Tibial artery (tissue), 4 donors: Measurements from ENCODE around the gene DMBT1.

Source experiments
- DNase-seq, 2 donors: peaks; one replicate each; pipeline ENCODE4 v3.0.0-alpha.2; 2019
- H3K27ac ChIP-seq, 2 donors: fragments of 200-600 bp; sonication (generic) in 1 of 2; 1 replicate in 1 of 2; 2 replicates in 1 of 2; pipeline ENCODE4 v1.5.1; 2018 to 2019; ENCODE audit warnings: mild to moderate bottlenecking in 1 of 2
- H3K27me3 ChIP-seq, 2 donors: fragments of 200-600 bp; sonication (generic) in 1 of 2; one replicate each; pipeline versions ENCODE4 v1.5.1 to v1.6.0; 2016 to 2019
- H3K36me3 ChIP-seq, 3 donors: fragments of 200-600 bp; sonication (generic) in 2 of 3; one replicate each; pipeline ENCODE4 v1.5.1; 2016 to 2019; ENCODE audit warnings: mild to moderate bottlenecking in 2 of 3
- H3K4me1 ChIP-seq, 4 donors: fragments of 200-600 bp; sonication (generic) in 2 of 4; 1 replicate in 3 of 4; 2 replicates in 1 of 4; pipeline ENCODE4 v1.5.1; 2016 to 2019
- H3K4me3 ChIP-seq, 2 donors: fragments of 200-600 bp; sonication (generic) in 1 of 2; 1 replicate in 1 of 2; 2 replicates in 1 of 2; pipeline ENCODE4 v1.5.1; 2018 to 2019; ENCODE audit warnings: mild to moderate bottlenecking in 2 of 2
- H3K9me3 ChIP-seq, 3 donors: fragments of 200-600 bp; sonication (generic) in 1 of 3; one replicate each; pipeline ENCODE4 v1.5.1; 2016 to 2019
- intact Hi-C: fragments of 100-400 bp; cut with DNase I; formaldehyde crosslinking; loops from one replicate; pipeline ENCODE4 v1.15.0; 2023; ENCODE audit warnings: low total_unique reads
- TF ChIP-seq, protein P1 (sequence below), 2 experiments: fragments of 200-600 bp in 1 of 2; fragments of 450-650 bp in 1 of 2; IDR thresholded peaks; one replicate each; pipeline ENCODE4 v1.5.1; 2017 to 2019; ENCODE audit warnings: antibody characterized with exemption in 2 of 2, mild to moderate bottlenecking in 1 of 2, moderate library complexity in 1 of 2

The DMBT1 gene

DNA sequence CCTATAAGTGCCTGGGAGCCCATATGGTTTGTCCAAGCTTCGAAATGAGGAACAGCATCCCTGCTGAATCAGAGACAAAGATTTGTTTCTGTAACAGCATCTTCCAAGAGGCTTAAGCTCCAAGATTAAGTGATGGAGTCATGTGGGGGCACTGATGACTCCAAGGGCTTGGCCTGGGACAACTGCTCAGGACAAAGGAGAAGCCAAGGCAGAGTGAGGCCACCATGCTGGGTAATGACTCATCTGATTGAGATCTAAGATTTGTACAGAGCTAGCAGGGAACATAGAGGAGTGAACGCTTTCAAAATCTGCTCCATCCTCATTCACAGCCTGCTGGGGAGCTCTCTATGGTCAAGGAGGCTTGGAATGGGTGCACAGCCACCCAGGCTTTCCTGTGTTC is 89.8 kb downstream of the DMBT1 start:
- Histone ChIP-seq H3K9me3 (no peaks in the 10 kb centered on the region), H3K4me1 (no peaks in the 10 kb centered on the region), H3K27me3 (peaks cover 0 to 37% of the 10 kb centered on the region in 2 donors), H3K4me3 (no peak overlapping the region), H3K27ac (no peak overlapping the region), H3K36me3 (no peaks in the 10 kb centered on the region)
- intact Hi-C loops, result no loop called here
- TF ChIP-seq, protein P1, sequence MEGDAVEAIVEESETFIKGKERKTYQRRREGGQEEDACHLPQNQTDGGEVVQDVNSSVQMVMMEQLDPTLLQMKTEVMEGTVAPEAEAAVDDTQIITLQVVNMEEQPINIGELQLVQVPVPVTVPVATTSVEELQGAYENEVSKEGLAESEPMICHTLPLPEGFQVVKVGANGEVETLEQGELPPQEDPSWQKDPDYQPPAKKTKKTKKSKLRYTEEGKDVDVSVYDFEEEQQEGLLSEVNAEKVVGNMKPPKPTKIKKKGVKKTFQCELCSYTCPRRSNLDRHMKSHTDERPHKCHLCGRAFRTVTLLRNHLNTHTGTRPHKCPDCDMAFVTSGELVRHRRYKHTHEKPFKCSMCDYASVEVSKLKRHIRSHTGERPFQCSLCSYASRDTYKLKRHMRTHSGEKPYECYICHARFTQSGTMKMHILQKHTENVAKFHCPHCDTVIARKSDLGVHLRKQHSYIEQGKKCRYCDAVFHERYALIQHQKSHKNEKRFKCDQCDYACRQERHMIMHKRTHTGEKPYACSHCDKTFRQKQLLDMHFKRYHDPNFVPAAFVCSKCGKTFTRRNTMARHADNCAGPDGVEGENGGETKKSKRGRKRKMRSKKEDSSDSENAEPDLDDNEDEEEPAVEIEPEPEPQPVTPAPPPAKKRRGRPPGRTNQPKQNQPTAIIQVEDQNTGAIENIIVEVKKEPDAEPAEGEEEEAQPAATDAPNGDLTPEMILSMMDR (IDR thresholded peaks at IDR 0.05), result no peak
- DNase-seq, result peak in 1 of 2 donors; percentile 27

DNA sequence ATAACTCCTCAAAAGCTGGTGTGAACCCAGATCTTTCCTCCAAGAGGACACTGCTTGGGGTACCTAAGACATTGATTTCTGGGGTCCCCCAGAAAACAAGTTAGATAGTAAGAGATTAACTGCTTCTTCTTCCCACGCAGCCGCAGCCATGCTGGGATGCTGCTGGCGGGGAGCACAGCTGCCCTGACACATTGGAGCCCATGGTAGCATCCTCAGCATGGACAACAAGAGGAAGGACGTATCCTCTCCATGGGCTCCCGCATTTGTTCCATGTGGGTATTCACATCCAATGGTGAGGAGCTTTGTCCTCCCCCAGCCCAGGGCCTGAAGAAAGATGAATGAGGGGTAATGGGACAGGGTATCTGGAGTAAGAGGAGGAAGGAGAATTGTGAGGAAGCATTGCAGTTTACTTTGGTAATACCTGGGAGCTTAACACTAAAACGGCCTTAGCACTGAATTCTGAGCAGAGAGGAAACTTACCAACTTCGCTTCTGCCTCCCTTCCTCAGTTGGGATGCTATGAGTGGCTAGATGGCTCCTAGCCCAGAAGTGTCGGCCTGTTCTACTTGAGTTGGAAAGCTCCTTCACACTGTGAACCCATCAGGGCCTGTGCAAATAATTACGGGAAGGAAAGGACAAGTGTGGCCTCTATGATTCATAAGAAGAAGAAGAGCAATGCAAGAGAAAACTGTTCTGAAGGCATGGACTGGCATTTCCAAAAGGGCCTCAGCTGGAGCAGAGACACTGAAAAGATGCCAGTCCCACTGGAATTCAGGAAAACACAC is 95.2 kb downstream of the DMBT1 start:
- DNase-seq, result peak in 1 of 2 donors; percentile 51
- Histone ChIP-seq H3K27ac (peak overlapping the region in 1 of 2 donors; percentile 10), H3K4me1 (peaks cover 0 to 20% (median 6%) of the 10 kb centered on the region in 4 donors), H3K4me3 (no peak overlapping the region), H3K27me3 (peaks cover 0 to 7% of the 10 kb centered on the region in 2 donors), H3K36me3 (no peaks in the 10 kb centered on the region), H3K9me3 (no peaks in the 10 kb centered on the region)
- intact Hi-C loops, result no loop called here
- TF ChIP-seq, protein P1 (IDR thresholded peaks at IDR 0.05), result no peak

DNA sequence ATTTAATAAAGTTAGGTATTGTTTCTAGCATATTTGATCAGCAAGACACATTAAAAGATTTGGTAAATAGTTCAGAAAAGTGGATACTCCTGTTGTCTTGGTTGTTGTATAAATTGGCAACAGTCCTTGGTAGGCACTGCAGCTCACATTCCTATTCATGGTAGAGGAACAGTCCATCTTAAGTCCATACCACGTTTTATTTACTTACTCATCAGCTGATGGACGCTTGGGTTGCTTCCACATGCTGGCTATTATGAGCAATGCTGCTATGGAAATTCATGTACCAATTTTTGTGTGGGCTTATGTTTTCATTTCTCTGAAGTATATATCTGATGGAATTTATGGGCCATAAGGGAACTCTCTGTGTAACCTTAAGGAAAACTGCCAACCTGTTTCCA is 95.8 kb downstream of the DMBT1 start:
- intact Hi-C loops, result no loop called here
- H3K27me3 ChIP-seq, result peaks cover 0 to 4% of the 10 kb centered on the region in 2 donors
- H3K27ac ChIP-seq, result peak overlapping the region in 1 of 2 donors; percentile 10
- no peaks in the 10 kb centered on the region for H3K9me3 ChIP-seq
- no peak overlapping the region for H3K4me3 ChIP-seq
- H3K4me1 ChIP-seq, result peaks cover 0 to 20% (median 6%) of the 10 kb centered on the region in 4 donors
- TF ChIP-seq, protein P1 (IDR thresholded peaks at IDR 0.05), result no peak
- no peaks in the 10 kb centered on the region for H3K36me3 ChIP-seq
- DNase-seq, result no peak

DNA sequence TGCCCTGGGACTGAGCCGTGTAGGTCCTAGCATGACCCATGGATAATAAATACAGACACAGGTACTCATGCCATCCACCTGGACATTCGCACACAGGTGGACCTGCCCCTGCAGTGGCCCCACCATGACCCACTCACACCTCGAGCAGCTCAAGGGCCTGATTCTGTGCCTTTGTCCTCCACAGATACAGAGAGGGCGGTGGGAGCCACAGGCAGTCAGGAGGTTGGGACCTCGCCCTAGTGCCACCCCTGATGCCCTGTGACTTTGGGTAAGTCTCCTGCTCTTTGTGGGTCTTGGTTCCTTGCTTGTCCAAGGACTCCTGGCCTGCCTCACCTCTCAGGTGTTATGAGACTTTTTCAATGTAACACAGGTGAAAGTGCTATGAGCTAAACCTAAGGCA is 96.2 kb downstream of the DMBT1 start:
- Histone ChIP-seq H3K36me3 (no peaks in the 10 kb centered on the region), H3K27ac (peak overlapping the region in 1 of 2 donors; percentile 10), H3K4me1 (peaks cover 0 to 20% (median 6%) of the 10 kb centered on the region in 4 donors), H3K4me3 (no peak overlapping the region), H3K27me3 (peaks cover 0 to 4% of the 10 kb centered on the region in 2 donors), H3K9me3 (no peaks in the 10 kb centered on the region)
- TF ChIP-seq, protein P1 (IDR thresholded peaks at IDR 0.05), result no peak
- intact Hi-C loops, result no loop called here
- peak in 1 of 2 donors; percentile 21 for DNase-seq

DNA sequence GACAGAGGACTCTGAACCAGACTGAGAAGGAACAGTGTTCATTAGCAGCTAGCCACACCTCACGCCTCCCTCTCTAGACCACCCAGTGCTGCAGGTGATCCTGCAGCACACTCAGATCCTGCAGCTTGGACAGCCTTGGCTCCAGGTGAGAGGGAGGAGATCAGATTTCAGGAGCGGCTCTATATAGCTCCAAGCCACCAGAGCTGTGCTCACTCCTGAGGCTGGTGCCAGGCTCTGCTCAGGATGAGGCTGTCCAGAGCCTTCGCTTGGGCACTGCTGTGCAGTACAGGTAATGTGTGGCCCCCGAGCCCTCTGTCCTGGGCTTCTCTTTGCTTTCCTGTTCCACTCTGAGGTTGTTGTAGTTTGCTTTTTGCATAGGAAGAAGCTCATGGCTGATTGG is 96.7 kb downstream of the DMBT1 start:
- intact Hi-C loops, result no loop called here
- Histone ChIP-seq H3K9me3 (no peaks in the 10 kb centered on the region), H3K4me1 (peaks cover 0 to 20% (median 6%) of the 10 kb centered on the region in 4 donors), H3K4me3 (no peak overlapping the region), H3K27me3 (peaks cover 0 to 4% of the 10 kb centered on the region in 2 donors), H3K36me3 (no peaks in the 10 kb centered on the region), H3K27ac (no peak overlapping the region)
- peak in 1 of 2 donors; percentile 48 for DNase-seq
- TF ChIP-seq, protein P1 (IDR thresholded peaks at IDR 0.05), result no peak
